Hepatic stellate cell (primary cell): ENCODE results near the gene ERLEC1.
"Not testable (repeated sequence)": the region's sequence is repeated elsewhere in the genome, so short reads cannot be mapped to it uniquely, and the experiment has no call there.

Experiments used
- DNase-seq: peaks from one replicate; pipeline ENCODE4 v3.0.0; 2011; ENCODE audit warnings: low spot score

The ERLEC1 gene

GRCh38 chr2:53786705-53787613, at the start of gene ERLEC1, which contains the start of gene ASB3:
Gene ERLEC1, plus strand, starts transcription at chr2:53787044. Its CDS starts 167 bp downstream, at chr2:53787211.
Gene ASB3, minus strand, starts transcription at chr2:53786953. Its CDS starts 21,381 bp downstream, at chr2:53765572.
- peak; percentile 81 for DNase-seq

GRCh38 chr2:53737091-53737490, 49.8 kb upstream of the ERLEC1 start:
- DNase-seq, result no peak

GRCh38 chr2:53739032-53739431, 47.8 kb upstream of the ERLEC1 start:
- no peak for DNase-seq

GRCh38 chr2:53740170-53740569, 46.7 kb upstream of the ERLEC1 start:
- DNase-seq, result no peak

- no peak for DNase-seq
Observed at GRCh38 chr2:53744395-53745065, 42.3 kb upstream of the ERLEC1 start.

GRCh38 chr2:53750041-53750768, 36.6 kb upstream of the ERLEC1 start:
- no peak for DNase-seq

GRCh38 chr2:53751728-53752127, 35.1 kb upstream of the ERLEC1 start:
- no peak for DNase-seq

GRCh38 chr2:53752385-53752784, 34.5 kb upstream of the ERLEC1 start:
- DNase-seq, result no peak

GRCh38 chr2:53753041-53753440, 33.8 kb upstream of the ERLEC1 start:
- DNase-seq, result no peak

GRCh38 chr2:53755121-53755520, 31.7 kb upstream of the ERLEC1 start:
- no peak for DNase-seq

- no peak for DNase-seq
Observed at GRCh38 chr2:53756644-53757043, 30.2 kb upstream of the ERLEC1 start.

GRCh38 chr2:53757206-53757605, 29.6 kb upstream of the ERLEC1 start:
- DNase-seq, result not testable (repeated sequence)

- DNase-seq, result no peak
Observed at GRCh38 chr2:53765767-53766166, 21.1 kb upstream of the ERLEC1 start.

- peak; percentile 83 for DNase-seq
Observed at GRCh38 chr2:53767405-53768241, 19.2 kb upstream of the ERLEC1 start, which contains the start of gene CHAC2. Gene CHAC2, plus strand, starts transcription at chr2:53767804. Its CDS starts 83 bp downstream, at chr2:53767887.

GRCh38 chr2:53768242-53768542, 18.7 kb upstream of the ERLEC1 start:
- no peak for DNase-seq

GRCh38 chr2:53769318-53769945, 17.4 kb upstream of the ERLEC1 start:
- no peak for DNase-seq

- no peak for DNase-seq
Observed at GRCh38 chr2:53770264-53770663, 16.6 kb upstream of the ERLEC1 start.

- DNase-seq, result no peak
Observed at GRCh38 chr2:53777134-53777533, 9.7 kb upstream of the ERLEC1 start.

GRCh38 chr2:53778536-53779162, 8.2 kb upstream of the ERLEC1 start:
- no peak for DNase-seq

- DNase-seq, result no peak
Observed at GRCh38 chr2:53780056-53780455, 6.8 kb upstream of the ERLEC1 start.

GRCh38 chr2:53782676-53783075, 4.2 kb upstream of the ERLEC1 start:
- DNase-seq, result no peak
